ENCODE results near the gene COLGALT1.

- TF ChIP-seq REST (tag by site-specific recombination; IDR thresholded peaks at IDR 0.05) (no peak), ZBTB44 (tag by site-specific recombination; IDR thresholded peaks at IDR 0.05) (peak; percentile 52; the same call in 1 of the 2 replicates), ZNF335 (tag by site-specific recombination; conservative IDR thresholded peaks at IDR 0.05) (no peak), CTCF (tag by site-specific recombination; IDR thresholded peaks at IDR 0.05) (no peak), GLIS1 (tag by site-specific recombination; IDR thresholded peaks at IDR 0.05) (no peak), ZNF837 (tag by site-specific recombination; IDR thresholded peaks at IDR 0.05) (no peak), KLF16 (tag by site-specific recombination; IDR thresholded peaks at IDR 0.05) (no peak), YY1 (tag by site-specific recombination; IDR thresholded peaks at IDR 0.05) (no peak), ZNF624 (tag by site-specific recombination; IDR thresholded peaks at IDR 0.05) (no peak), ZNF114 (tag by site-specific recombination; IDR thresholded peaks at IDR 0.05) (no peak), ZBTB49 (tag by site-specific recombination; IDR thresholded peaks at IDR 0.05; ENCODE audit: low read depth) (no peak)
Measured at GRCh38 chr19:17553256-17553655, 2.2 kb upstream of the COLGALT1 start.
